ENCODE results near the gene SPESP1. TPM values are rescaled to one million over a fixed set of nuclear protein-coding genes. Genes with fewer than 3 reads are reported as not detected.
A peak's percentile ranks its signal among the peaks of the same experiment; 100 is the strongest.
"Not testable (repeated sequence)": the region's sequence is repeated elsewhere in the genome, so short reads cannot be mapped to it uniquely, and the experiment has no call there.

Gene SPESP1
- polyA plus RNA-seq, 3 donors = 5.5 to 6.7 (median 5.8) TPM

GRCh38 chr15:68958597-68958996 is 28.3 kb downstream of the SPESP1 start:
- DNase-seq (ENCODE audit: low read depth in 3 of 3, low spot score in 2 of 3) = no peak

DNA sequence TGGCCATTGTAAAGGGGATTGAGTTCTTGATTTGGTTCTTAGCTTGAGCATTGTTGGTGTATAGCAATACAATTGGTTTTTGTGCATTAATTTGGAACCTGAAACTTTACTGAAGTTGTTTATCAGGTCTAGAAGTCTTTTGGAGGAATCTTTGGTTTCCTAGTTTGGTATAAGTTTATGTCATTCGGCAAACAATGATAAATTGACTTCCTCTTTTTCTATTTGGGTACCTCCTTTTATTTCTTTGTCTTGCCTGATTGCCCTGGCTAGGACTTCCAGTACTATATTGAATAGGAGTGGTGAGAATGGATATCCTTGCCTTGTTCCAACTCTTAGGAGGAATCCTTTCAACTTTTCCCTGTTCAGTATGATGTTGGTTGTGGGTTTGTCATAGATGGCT is 32.1 kb downstream of the SPESP1 start:
- DNase-seq (ENCODE audit: low read depth in 3 of 3, low spot score in 2 of 3) = no peak

GRCh38 chr15:68963719-68964118 is 33.4 kb downstream of the SPESP1 start:
- DNase-seq (ENCODE audit: low read depth in 3 of 3, low spot score in 2 of 3) = not testable (repeated sequence)

DNA sequence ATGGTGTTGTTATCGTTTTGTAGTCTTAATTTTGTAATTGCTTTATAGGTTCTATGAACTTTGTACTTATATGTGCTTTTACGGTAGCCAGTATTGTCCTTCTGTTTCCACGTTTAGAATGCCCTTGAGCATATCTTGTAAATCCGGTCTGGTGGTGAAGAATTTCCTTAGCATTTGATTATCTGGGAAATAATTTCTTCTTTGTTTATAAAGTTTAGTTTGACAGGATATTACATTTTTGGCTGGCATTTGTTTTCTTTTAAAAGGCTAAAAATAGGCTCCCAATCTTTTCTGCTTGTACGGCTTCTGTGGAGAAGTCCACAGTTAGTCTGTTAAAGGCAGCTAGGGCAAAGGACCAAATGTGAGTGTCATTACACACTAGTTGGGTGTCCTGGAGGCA is 36.7 kb downstream of the SPESP1 start:
- no peak for DNase-seq (ENCODE audit: low read depth in 3 of 3, low spot score in 2 of 3)

DNA sequence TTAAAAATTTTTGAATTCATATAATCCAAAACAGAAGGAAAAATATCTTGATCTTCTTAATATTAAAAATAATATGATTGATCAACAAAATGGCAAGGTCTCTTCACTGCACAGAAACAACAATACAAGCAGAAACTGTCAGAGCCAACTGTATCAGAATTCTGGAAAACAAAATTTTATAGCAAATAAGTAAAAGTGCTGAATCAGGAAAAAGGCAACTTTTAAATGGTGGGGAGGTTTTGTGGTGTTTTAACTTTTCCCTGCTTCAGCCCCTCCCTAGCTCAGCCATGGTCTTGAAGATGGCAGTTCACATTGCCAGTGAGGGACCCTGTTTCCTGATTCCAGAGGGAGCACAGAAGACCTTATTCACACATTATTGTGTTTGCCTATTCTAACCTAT is 37.6 kb downstream of the SPESP1 start:
- DNase-seq (ENCODE audit: low read depth in 3 of 3, low spot score in 2 of 3) = no peak

GRCh38 chr15:68969298-68969697 is 39.0 kb downstream of the SPESP1 start:
- no peak for DNase-seq (ENCODE audit: low read depth in 3 of 3, low spot score in 2 of 3)

DNA sequence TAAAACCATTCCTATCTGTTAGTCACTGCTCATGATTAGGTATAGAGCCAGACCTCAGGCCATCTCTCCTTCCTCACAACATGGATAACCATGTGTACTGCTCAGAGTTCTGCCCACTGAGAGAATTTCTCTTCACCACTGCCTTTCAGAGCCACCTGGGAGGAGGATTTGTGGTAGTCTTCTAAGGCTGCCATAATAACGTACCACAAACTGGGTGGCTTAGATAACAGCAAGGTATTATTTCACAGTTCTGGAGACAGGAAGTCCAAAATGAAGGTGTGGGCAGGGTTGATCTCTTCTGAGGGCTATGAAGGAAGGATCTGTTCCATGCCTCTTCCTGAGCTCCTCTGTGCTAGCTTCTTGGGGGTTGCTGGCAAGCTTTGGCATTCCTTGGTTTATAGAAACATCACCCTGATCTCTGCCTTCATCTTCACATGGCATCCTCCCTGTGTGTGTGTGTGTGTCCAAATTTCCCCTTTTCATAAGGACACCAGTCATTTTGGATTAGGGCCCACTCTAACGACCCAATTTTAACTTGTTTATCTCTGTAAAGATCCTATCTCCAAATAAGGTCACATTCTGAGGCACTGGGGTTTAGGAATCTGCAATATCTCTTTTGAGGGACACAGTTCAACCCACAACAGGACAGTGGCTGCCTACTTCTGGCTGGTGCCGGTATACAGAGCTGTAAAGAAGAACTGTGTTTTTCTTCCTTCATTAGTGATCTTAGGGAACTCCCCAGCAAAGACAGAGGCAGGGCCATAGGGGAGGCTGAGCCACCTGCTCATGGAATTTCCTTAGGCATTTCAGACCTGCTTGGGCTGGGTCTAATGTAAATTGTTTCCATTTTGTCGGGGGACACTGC is 42.1 kb downstream of the SPESP1 start:
- no peak for DNase-seq (ENCODE audit: low read depth in 3 of 3, low spot score in 2 of 3)

DNA sequence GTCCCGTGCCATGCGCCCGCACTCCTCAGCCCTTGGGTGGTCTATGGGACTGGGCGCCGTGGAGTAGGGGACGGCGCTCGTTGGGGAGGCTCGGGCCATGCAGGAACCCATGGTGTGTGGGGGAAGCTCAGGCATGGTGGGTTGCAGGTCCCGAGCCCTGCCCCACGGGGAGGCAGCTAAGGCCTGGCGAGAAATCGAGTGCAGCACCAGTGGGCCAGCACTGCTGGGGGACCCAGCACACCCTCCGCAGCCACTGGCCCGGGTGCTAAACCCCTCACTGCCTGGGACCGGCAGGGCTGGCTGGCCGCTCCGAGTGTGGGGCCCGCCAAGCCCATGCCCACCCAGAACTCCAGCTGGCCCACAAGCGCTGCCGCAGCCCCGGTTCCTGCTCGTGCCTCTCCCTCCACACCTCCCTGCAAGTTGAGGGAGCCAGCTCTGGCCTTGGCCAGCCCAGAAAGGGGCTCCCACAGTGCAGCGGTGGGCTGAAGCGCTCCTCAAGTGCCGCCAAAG is 45.4 kb downstream of the SPESP1 start:
- not testable (repeated sequence) for DNase-seq (ENCODE audit: low read depth in 3 of 3, low spot score in 2 of 3)

DNA sequence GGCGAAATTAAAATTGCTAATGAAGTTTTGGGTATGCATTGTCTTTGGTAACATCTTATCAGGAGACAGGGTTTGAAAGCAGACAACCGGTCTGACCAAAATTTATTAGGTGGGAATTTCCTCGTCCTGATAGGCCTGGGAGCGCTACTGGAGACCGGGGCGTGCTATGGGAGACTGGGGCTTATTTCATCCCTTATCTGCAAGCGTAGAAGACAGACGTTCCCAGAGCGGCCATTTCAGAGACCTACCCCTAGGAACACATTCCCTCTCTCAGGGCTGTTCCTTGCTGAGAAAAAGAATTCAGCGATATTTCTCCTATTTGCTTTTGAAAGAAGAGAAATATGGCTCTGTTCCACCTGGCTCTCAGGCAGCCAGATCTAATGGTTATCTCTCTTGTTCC is 47.1 kb downstream of the SPESP1 start:
- DNase-seq (ENCODE audit: low read depth in 3 of 3, low spot score in 2 of 3) = not testable (repeated sequence)

DNA sequence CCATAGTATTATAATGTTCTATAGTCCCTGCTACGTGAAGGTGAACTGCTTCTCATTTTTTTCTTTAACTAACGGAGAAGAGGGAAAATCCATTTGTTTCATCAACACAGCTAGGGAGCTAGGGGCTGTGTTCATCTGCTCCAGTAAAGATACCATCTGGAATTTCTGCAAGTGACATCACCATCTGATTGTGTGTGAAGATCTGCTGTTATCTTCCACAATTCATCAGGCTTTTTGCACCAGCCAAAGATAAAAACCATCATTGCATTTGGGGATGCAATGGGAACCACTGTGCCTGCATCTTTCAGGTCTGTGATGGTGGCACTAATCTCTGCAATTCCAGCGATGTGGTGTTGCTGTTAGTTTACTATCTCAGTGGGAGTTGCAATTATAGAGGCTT is 48.7 kb downstream of the SPESP1 start:
- no peak for DNase-seq (ENCODE audit: low read depth in 3 of 3, low spot score in 2 of 3)

GRCh38 chr15:68979816-68980215 is 49.5 kb downstream of the SPESP1 start:
- no peak for DNase-seq (ENCODE audit: low read depth in 3 of 3, low spot score in 2 of 3)

GRCh38 chr15:68980786-68981185 is 50.5 kb downstream of the SPESP1 start:
- DNase-seq (ENCODE audit: low read depth in 3 of 3, low spot score in 2 of 3) = no peak

- no peak for DNase-seq (ENCODE audit: low read depth in 3 of 3, low spot score in 2 of 3)
Measured at GRCh38 chr15:68981941-68982340, 51.6 kb downstream of the SPESP1 start.

GRCh38 chr15:68982976-68983563 is 52.7 kb downstream of the SPESP1 start:
- no peak for DNase-seq (ENCODE audit: low read depth in 3 of 3, low spot score in 2 of 3)

DNA sequence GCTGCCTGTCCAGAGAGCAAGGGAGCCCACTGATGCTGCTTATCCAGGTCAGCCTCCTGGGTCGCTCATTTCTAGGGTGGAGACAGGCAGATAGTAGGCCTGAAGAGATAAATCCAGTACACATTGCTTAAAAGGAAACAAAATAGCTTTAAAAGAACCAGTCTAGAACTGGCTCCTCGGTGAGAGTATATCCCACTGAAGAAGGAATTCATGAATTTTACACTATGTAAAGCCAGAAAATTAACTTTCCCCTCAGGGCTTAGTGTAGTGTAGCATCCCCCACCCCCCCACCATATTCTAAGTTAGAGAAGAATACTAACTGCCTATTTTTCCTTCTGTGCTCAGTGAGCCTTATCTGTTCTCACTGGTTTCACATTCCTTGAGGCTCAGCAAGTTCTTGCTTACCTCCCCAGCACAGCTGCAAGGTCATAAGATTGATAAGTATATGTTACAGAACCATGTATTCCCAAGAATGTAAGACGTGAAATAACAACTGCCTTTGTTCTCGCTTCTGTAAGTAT is 53.7 kb downstream of the SPESP1 start:
- peak in 1 of 3 donors; percentile 29 for DNase-seq (ENCODE audit: low read depth in 3 of 3, low spot score in 2 of 3)

DNA sequence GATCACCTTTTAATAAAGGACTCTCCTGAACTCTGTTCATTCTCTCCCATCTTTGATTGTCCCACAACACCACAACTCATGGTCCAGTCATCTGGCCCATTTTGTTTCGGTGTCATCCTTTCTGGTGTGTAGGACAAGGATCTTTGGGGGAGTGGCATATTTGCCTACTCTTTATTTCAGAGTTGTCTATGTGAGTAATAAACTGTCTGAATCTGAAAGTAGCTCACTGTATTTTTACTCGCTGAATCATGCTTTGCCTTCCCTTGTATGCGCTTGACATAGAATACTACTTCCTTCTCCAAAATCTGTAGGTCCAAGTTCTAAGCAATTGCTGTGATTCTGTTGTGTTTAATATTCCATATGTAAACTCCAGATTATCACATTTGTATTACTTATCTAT is 54.3 kb downstream of the SPESP1 start:
- DNase-seq (ENCODE audit: low read depth in 3 of 3, low spot score in 2 of 3) = no peak

DNA sequence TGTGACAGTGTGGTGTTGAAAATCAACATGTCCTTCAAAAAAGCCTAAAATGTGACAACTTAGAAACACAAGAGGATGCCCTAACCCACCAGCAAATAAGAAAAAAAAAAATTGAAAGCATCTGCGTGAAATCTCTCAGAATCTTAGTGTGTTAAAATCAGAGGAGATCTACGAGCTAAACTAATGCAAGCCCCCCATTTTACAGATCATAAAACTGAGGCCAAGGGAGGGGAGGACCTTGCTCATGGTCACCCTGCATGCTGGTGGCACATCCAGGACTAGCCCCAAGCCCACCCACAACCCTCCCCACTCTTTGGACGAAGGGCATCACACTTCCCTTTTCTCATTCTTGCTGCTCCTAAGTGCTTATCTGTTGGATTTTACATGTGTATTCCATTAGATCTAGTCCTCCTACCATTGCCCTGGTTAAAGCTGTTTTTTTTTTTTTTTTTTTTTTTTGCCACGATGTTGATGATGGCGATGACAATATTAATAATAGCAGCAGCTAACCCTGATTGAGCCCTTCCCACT is 55.1 kb downstream of the SPESP1 start:
- DNase-seq (ENCODE audit: low read depth in 3 of 3, low spot score in 2 of 3) = no peak

GRCh38 chr15:68986322-68986721 is 56.0 kb downstream of the SPESP1 start:
- no peak for DNase-seq (ENCODE audit: low read depth in 3 of 3, low spot score in 2 of 3)

GRCh38 chr15:68987120-68987519 is 56.8 kb downstream of the SPESP1 start:
- no peak for DNase-seq (ENCODE audit: low read depth in 3 of 3, low spot score in 2 of 3)

DNA sequence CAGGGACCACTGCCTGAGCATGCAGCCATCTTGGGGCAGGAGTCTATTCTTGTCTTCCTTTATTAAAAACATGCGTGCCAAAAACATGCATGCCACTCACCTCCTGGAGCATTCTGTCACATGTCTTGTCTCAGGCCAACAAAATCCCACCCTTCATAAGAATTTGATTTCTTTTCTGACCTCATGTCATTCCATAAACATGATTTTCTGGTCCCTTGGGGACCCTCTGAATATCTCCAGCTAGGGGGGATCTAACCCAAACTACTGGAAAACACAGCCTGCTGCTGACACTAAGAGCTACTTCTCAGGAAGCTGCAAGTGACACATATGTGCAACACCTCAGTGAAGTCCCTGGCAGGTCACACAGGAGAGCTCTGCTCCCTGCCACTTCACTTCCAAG is 57.4 kb downstream of the SPESP1 start:
- DNase-seq (ENCODE audit: low read depth in 3 of 3, low spot score in 2 of 3) = no peak

DNA sequence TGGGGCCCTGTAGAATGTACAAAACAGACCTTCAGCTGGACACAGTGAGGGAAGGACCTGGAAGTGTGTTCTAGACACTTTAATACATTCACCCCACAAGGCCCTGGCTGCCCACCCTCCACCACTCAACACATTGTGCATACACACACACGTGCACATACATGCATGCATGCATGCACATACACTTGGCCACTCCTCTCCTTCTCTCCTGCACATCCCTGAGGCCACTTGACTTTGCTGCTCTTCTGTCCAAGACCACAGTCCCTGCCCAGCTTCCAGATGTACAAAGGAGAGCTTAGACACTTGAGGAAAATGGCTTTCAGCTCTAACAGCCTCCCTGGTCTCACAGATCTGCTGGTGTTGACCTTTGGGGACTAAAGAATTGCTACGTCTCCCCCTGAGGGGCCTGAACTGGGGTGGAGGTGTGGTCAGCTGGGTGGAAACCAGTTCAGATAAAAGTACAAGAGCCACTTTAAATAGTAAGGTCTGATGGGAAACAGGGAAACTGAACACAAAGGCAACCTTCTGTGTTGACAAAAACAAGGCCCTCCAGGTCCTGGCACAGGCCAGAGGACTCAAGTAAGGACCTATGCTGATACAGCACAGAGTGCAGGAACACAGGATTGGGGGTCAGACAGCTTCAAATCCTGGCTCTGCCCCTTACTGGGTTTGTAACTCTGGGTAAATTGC is 59.4 kb downstream of the SPESP1 start:
- DNase-seq (ENCODE audit: low read depth in 3 of 3, low spot score in 2 of 3) = no peak

Measured in right renal cortex interstitium (tissue), 3 donors.